OCI-LY1 (cell line): ENCODE measurements around the gene INHBC.

Source experiments
- CTCF ChIP-seq: fragments of 200-600 bp; sonication (generic), shearing (Covaris generic); IDR thresholded peaks from 2 replicates; pipeline ENCODE4 v1.5.1; 2017; ENCODE audit warnings: mild to moderate bottlenecking, antibody characterized with exemption, low read length, moderate library complexity, mixed read lengths
- EZH2 ChIP-seq: fragments of 200-600 bp; sonication (generic), shearing (Covaris generic); IDR thresholded peaks from 2 replicates; pipeline ENCODE4 v1.8.0; 2017; ENCODE audit warnings: borderline replicate concordance, mixed run types, mild to moderate bottlenecking, antibody characterized with exemption, low read length, moderate library complexity, mixed read lengths

GRCh38 chr12:57404966-57405640 lies 29.5 kb upstream of the INHBC start:
- TF ChIP-seq CTCF (no peak), EZH2 (no peak)
